Measurements from ENCODE around the gene RAB43. TPM values are rescaled to one million over a fixed set of nuclear protein-coding genes. Genes with fewer than 3 reads are reported as not detected.
"Not testable (repeated sequence)": the region's sequence is repeated elsewhere in the genome, so short reads cannot be mapped to it uniquely, and the experiment has no call there.

Gene RAB43
- total RNA-seq, 1 experiment from 2014 or later, result 22.4 TPM

- Histone ChIP-seq H3K27ac (ENCODE audit: low read length) (no peak overlapping the region), H3K9me3 (ENCODE audit: low read length) (no peaks in the 10 kb centered on the region), H3K79me2 (ENCODE audit: low read length) (no peaks in the 10 kb centered on the region), H3K36me3 (ENCODE audit: low read depth, low read length) (no peaks in the 10 kb centered on the region), H3K9me2 (replicated peaks; ENCODE audit: low read length) (no peaks in the 10 kb centered on the region), H3K4me2 (ENCODE audit: low read length) (no peak overlapping the region), H2AFZ (ENCODE audit: low read length) (no peak overlapping the region), H3F3A (ENCODE audit: low read length, unreplicated experiment) (no peaks in the 10 kb centered on the region), H4K20me1 (ENCODE audit: low read length) (no peaks in the 10 kb centered on the region), H3K4me1 (ENCODE audit: insufficient read depth, low read length) (no peaks in the 10 kb centered on the region; the same call in 1 of the 2 replicates), H3K4me3 (ENCODE audit: low read length) (no peak overlapping the region), H3K9ac (ENCODE audit: low read length) (no peak overlapping the region), H3K27me3 (ENCODE audit: low read length) (no peaks in the 10 kb centered on the region)
- TF ChIP-seq CTCF (conservative IDR thresholded peaks at IDR 0.05; ENCODE audit: low read depth, low read length) (no peak), EZH2 (IDR thresholded peaks at IDR 0.05; ENCODE audit: low read length, unreplicated experiment) (no peak), EZH2phosphoT487 (IDR thresholded peaks at IDR 0.05; ENCODE audit: borderline replicate concordance, low read length) (no peak)
- DNase-seq (peak; percentile 23), ATAC-seq (peak; percentile 29; the same call in 1 of the 2 replicates)
- CTCF ChIA-PET, result no interaction called here
- no TSS peak for BruUV-seq (replicated peaks)
- intact Hi-C loops (cut with micrococcal nuclease), result no loop called here
- POLR2A ChIA-PET (ENCODE audit: unreplicated experiment), result no interaction called here
Observed at GRCh38 chr3:129077222-129077621, 44.4 kb downstream of the RAB43 start.

GRCh38 chr3:129070086-129070885, 51.3 kb downstream of the RAB43 start:
- ChIA-PET POLR2A (ENCODE audit: unreplicated experiment) (no interaction called here), CTCF (no interaction called here)
- Histone ChIP-seq H2AFZ (ENCODE audit: low read length) (no peak overlapping the region), H4K20me1 (ENCODE audit: low read length) (no peaks in the 10 kb centered on the region), H3K36me3 (ENCODE audit: low read depth, low read length) (no peaks in the 10 kb centered on the region), H3K4me2 (ENCODE audit: low read length) (no peak overlapping the region), H3F3A (ENCODE audit: low read length, unreplicated experiment) (no peaks in the 10 kb centered on the region), H3K9ac (ENCODE audit: low read length) (no peak overlapping the region), H3K79me2 (ENCODE audit: low read length) (no peaks in the 10 kb centered on the region), H3K4me3 (ENCODE audit: low read length) (no peak overlapping the region), H3K27me3 (ENCODE audit: low read length) (no peaks in the 10 kb centered on the region), H3K27ac (ENCODE audit: low read length) (no peak overlapping the region), H3K9me3 (ENCODE audit: low read length) (no peaks in the 10 kb centered on the region), H3K4me1 (ENCODE audit: insufficient read depth, low read length) (no peaks in the 10 kb centered on the region), H3K9me2 (replicated peaks; ENCODE audit: low read length) (no peaks in the 10 kb centered on the region)
- DNase-seq (no peak), ATAC-seq (no peak)
- intact Hi-C loops (cut with micrococcal nuclease), result no loop called here
- BruUV-seq (replicated peaks), result no TSS peak
- TF ChIP-seq EZH2phosphoT487 (IDR thresholded peaks at IDR 0.05; ENCODE audit: borderline replicate concordance, low read length), result no peak
- no peak for TF ChIP-seq CTCF (conservative IDR thresholded peaks at IDR 0.05; ENCODE audit: low read depth, low read length)
- no peak for TF ChIP-seq EZH2 (IDR thresholded peaks at IDR 0.05; ENCODE audit: low read length, unreplicated experiment)

DNA sequence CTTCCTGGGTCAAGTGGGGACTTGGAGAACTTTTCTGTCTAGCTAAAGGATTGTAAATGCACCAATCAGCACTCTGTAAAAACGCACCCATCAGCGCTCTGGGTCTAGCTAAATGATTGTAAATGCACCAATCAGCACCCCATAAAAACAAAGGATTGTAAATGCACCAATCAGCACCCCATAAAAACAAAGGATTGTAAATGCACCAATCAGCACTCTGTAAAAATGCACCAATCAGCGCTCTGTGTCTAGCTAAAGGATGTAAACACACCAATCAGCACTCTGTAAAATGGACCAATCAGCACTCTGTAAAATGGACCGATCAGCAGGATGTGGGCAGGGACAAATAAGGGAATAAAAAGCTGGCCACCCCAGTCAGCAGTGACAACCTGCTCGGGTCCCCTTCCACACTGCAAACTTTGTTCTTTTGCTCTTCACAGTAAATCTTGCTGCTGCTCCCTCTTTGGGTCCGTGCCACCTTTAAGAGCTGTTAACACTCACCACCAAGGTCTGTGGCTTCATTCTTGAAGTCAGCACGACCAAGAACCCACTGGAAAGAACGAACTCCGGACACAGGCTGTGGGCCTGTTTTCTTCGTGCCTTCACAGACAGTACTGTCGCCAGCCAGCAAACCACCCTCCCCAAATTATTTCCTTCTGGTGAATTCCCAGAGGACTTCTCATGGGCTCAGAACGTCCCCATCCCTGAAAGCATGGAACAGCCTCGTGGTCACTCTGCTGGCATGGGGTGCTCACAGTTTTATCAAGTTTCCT, 52.1 kb downstream of the RAB43 start:
- H3K4me3 ChIP-seq (ENCODE audit: low read length); CTCF ChIA-PET; ATAC-seq; BruUV-seq (replicated peaks); H3K4me2 ChIP-seq (ENCODE audit: low read length); H3K4me1 ChIP-seq (ENCODE audit: insufficient read depth, low read length); H4K20me1 ChIP-seq (ENCODE audit: low read length); H3K9me3 ChIP-seq (ENCODE audit: low read length); H2AFZ ChIP-seq (ENCODE audit: low read length); H3K36me3 ChIP-seq (ENCODE audit: low read depth, low read length); H3K9ac ChIP-seq (ENCODE audit: low read length); H3K79me2 ChIP-seq (ENCODE audit: low read length); H3K9me2 ChIP-seq (replicated peaks; ENCODE audit: low read length); H3F3A ChIP-seq (ENCODE audit: low read length, unreplicated experiment); H3K27ac ChIP-seq (ENCODE audit: low read length); intact Hi-C loops (cut with micrococcal nuclease); DNase-seq; POLR2A ChIA-PET (ENCODE audit: unreplicated experiment); H3K27me3 ChIP-seq (ENCODE audit: low read length): not testable (repeated sequence)

Data from PC-3 (cell line).